BLaER1 (cell line): ENCODE results near the gene SLIT3.

Experiments used
- H3K27ac ChIP-seq: shearing (Covaris generic); formaldehyde crosslinking; 2 replicates; pipeline ENCODE4 v1.8.1; 2022
- H3K27me3 ChIP-seq: shearing (Covaris generic); formaldehyde crosslinking; 2 replicates; pipeline ENCODE4 v1.8.1; 2022
- H3K36me3 ChIP-seq: shearing (Covaris generic); formaldehyde crosslinking; 2 replicates; pipeline ENCODE4 v1.8.1; 2022
- H3K4me1 ChIP-seq: shearing (Covaris generic); formaldehyde crosslinking; 2 replicates; pipeline ENCODE4 v1.8.1; 2022
- H3K4me2 ChIP-seq: shearing (Covaris generic); formaldehyde crosslinking; 2 replicates; pipeline ENCODE4 v1.8.1; 2022
- H3K4me3 ChIP-seq: shearing (Covaris generic); formaldehyde crosslinking; 2 replicates; pipeline ENCODE4 v1.8.1; 2022
- H3K9ac ChIP-seq: shearing (Covaris generic); formaldehyde crosslinking; 2 replicates; pipeline ENCODE4 v1.8.1; 2022
- H3K9me3 ChIP-seq: shearing (Covaris generic); formaldehyde crosslinking; 2 replicates; pipeline ENCODE4 v1.8.1; 2022
- H4K20me1 ChIP-seq: shearing (Covaris generic); formaldehyde crosslinking; 2 replicates; pipeline ENCODE4 v1.8.1; 2022
- Cebpa-rat ChIP-seq: shearing (Covaris generic); IDR thresholded peaks from 2 replicates; pipeline ENCODE4 v1.8.1; 2022

Gene SLIT3

GRCh38 chr5:169272731-169273427 lies 28.1 kb downstream of the SLIT3 start:
- H3K27me3 ChIP-seq = no peaks in the 10 kb centered on the region
- TF ChIP-seq Cebpa-rat = no peak
- no peaks in the 10 kb centered on the region for H3K36me3 ChIP-seq

GRCh38 chr5:169272111-169272510 lies 28.8 kb downstream of the SLIT3 start:
- Histone ChIP-seq H3K27ac (no peak overlapping the region), H3K27me3 (no peaks in the 10 kb centered on the region), H3K9ac (no peak overlapping the region), H3K4me2 (no peak overlapping the region), H3K4me3 (no peak overlapping the region), H3K4me1 (peaks cover 11% of the 10 kb centered on the region), H4K20me1 (no peaks in the 10 kb centered on the region), H3K9me3 (no peaks in the 10 kb centered on the region), H3K36me3 (no peaks in the 10 kb centered on the region)
- 0 out of 2 replicates have a peak, but pooled peaks have one; percentile 30 for TF ChIP-seq Cebpa-rat

More at GRCh38 chr5:169272731-169273427, 28.1 kb downstream of the SLIT3 start:
- Histone ChIP-seq H3K4me1 (peaks cover 11% of the 10 kb centered on the region), H3K9me3 (no peaks in the 10 kb centered on the region), H3K9ac (no peak overlapping the region), H3K4me2 (peak overlapping the region; percentile 17; the same call in 1 of the 2 replicates), H3K27ac (no peak overlapping the region), H3K4me3 (no peak overlapping the region), H4K20me1 (no peaks in the 10 kb centered on the region)

GRCh38 chr5:169270827-169271226 lies 30.1 kb downstream of the SLIT3 start:
- H4K20me1 ChIP-seq = no peaks in the 10 kb centered on the region
- no peak overlapping the region for H3K4me3 ChIP-seq
- TF ChIP-seq Cebpa-rat = no peak

DNA sequence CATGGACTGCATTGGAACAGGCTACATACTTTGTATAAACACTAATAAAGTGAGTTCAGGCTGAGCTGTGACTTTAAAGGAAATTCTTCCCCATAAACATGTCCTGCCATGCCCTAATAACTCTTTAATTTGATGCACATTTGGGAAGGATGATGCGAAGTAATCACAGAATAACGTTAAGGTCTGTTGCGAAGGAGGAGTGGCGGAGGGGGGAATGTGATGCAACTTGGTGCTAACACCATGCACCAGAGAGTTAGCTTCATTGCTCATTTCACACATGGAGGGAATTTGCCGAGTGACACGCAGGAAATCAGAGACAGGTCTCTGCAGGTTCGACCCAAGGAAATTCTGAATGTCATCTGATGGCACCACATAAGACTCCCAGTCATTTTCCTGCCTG lies 32.9 kb downstream of the SLIT3 start:
- no peaks in the 10 kb centered on the region for H4K20me1 ChIP-seq
- no peak overlapping the region for H3K9ac ChIP-seq
- no peak overlapping the region for H3K27ac ChIP-seq
- no peaks in the 10 kb centered on the region for H3K36me3 ChIP-seq
- no peak overlapping the region for H3K4me2 ChIP-seq
- no peaks in the 10 kb centered on the region for H3K27me3 ChIP-seq
- no peak overlapping the region for H3K4me3 ChIP-seq
- peaks cover 18% of the 10 kb centered on the region for H3K4me1 ChIP-seq
- TF ChIP-seq Cebpa-rat = no peak
- H3K9me3 ChIP-seq = no peaks in the 10 kb centered on the region

More at GRCh38 chr5:169270827-169271226, 30.1 kb downstream of the SLIT3 start:
- Histone ChIP-seq H3K4me2 (peak overlapping the region; percentile 9), H3K4me1 (peaks cover 11% of the 10 kb centered on the region), H3K9ac (no peak overlapping the region), H3K9me3 (no peaks in the 10 kb centered on the region), H3K27me3 (no peaks in the 10 kb centered on the region), H3K27ac (no peak overlapping the region), H3K36me3 (no peaks in the 10 kb centered on the region)

DNA sequence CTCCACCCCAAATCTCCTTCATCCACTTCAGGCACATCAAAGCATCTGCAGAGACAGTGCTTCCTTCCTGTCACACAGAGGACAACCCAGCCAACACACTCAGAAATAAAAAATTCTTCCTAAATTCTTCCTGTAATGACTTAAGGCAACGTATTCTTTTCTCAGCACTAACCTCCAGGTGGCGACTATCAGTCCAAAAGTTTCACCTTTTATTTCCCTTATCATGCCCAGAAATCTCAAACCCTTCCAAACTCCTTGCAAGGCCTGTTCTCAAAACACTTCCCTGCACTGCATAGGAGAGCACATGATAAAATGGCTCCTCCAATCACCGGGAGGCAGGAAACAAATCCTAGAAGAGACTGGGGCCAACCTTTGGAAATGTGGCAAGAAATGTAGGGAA lies 35.1 kb downstream of the SLIT3 start:
- Histone ChIP-seq H3K27me3 (no peaks in the 10 kb centered on the region), H3K36me3 (no peaks in the 10 kb centered on the region), H3K4me1 (peaks cover 8% of the 10 kb centered on the region), H3K4me3 (no peak overlapping the region), H3K9me3 (no peaks in the 10 kb centered on the region), H4K20me1 (no peaks in the 10 kb centered on the region), H3K9ac (no peak overlapping the region), H3K4me2 (no peak overlapping the region), H3K27ac (no peak overlapping the region)
- no peak for TF ChIP-seq Cebpa-rat

GRCh38 chr5:169263591-169263990 lies 37.3 kb downstream of the SLIT3 start:
- H3K36me3 ChIP-seq = no peaks in the 10 kb centered on the region
- no peak for TF ChIP-seq Cebpa-rat
- no peaks in the 10 kb centered on the region for H4K20me1 ChIP-seq
- peak overlapping the region; percentile 16; the same call in 1 of the 2 replicates for H3K4me2 ChIP-seq
- no peak overlapping the region for H3K9ac ChIP-seq
- no peak overlapping the region for H3K4me3 ChIP-seq
- no peaks in the 10 kb centered on the region for H3K9me3 ChIP-seq
- H3K27ac ChIP-seq = no peak overlapping the region
- no peaks in the 10 kb centered on the region for H3K27me3 ChIP-seq
- H3K4me1 ChIP-seq = peaks cover 13% of the 10 kb centered on the region

- TF ChIP-seq Cebpa-rat = no peak
- Histone ChIP-seq H3K36me3 (no peaks in the 10 kb centered on the region), H3K27me3 (no peaks in the 10 kb centered on the region), H3K9me3 (no peaks in the 10 kb centered on the region), H3K4me3 (no peak overlapping the region), H3K4me1 (peaks cover 13% of the 10 kb centered on the region), H4K20me1 (no peaks in the 10 kb centered on the region), H3K27ac (no peak overlapping the region), H3K9ac (no peak overlapping the region), H3K4me2 (no peak overlapping the region)
Observed at GRCh38 chr5:169260896-169261569, 39.9 kb downstream of the SLIT3 start.

DNA sequence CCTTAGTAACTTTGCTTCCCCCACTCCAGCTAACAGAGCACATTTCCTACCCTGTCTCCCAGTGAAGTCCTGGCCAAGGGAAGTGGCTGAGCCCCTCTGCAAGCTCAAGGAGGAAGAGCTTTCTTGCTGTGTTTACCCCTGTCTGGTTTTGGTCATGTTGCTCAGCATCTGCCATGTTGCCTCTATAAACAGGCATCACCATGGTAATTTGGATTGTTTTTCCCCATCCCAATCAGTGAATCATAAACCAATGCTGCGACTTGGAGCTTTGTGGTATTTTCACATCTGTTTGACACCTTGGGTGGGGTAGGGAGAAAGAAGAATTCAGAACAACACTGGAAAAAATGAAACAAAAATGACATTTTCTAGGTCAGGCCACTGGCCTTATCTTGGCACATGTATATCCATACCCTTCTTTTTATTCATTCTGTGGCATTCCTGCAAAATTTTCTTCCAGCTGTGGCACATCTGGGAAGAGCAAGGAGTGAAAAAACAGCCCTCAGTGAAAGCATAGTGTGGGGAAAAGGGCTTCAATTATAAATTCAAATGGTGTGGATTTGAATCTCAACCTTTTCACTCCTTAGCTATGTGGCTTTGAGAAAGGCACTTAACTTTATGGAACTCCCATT lies 42.5 kb downstream of the SLIT3 start:
- H3K27ac ChIP-seq = no peak overlapping the region
- H3K36me3 ChIP-seq = no peaks in the 10 kb centered on the region
- H3K9me3 ChIP-seq = no peaks in the 10 kb centered on the region
- peaks cover 10% of the 10 kb centered on the region for H3K4me1 ChIP-seq
- H3K4me3 ChIP-seq = no peak overlapping the region
- no peaks in the 10 kb centered on the region for H3K27me3 ChIP-seq
- no peaks in the 10 kb centered on the region for H4K20me1 ChIP-seq
- no peak overlapping the region for H3K4me2 ChIP-seq
- no peak overlapping the region for H3K9ac ChIP-seq
- TF ChIP-seq Cebpa-rat = no peak

DNA sequence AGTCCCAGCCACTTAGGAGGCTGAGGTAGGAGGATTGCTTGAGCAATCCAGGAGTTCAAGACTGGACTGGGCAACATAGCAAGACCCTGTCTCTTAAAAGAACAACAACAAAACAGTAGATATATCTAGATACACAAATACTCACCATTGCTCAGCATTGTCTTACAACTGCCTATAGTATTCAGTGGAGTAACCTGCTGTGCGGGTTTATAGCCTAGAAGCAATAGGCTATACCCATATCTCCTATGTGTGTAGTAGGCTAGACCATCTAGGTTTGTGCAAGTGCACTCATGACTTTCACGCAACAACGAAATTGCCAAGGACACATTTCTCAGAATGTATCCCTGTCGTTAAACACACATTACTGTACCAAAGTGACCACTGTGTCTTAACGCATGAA lies 44.7 kb downstream of the SLIT3 start:
- Histone ChIP-seq H3K4me1 (peaks cover 7% of the 10 kb centered on the region), H3K9ac (no peak overlapping the region), H4K20me1 (no peaks in the 10 kb centered on the region), H3K4me3 (no peak overlapping the region), H3K27me3 (no peaks in the 10 kb centered on the region), H3K4me2 (no peak overlapping the region), H3K36me3 (no peaks in the 10 kb centered on the region), H3K9me3 (no peaks in the 10 kb centered on the region), H3K27ac (no peak overlapping the region)
- no peak for TF ChIP-seq Cebpa-rat

DNA sequence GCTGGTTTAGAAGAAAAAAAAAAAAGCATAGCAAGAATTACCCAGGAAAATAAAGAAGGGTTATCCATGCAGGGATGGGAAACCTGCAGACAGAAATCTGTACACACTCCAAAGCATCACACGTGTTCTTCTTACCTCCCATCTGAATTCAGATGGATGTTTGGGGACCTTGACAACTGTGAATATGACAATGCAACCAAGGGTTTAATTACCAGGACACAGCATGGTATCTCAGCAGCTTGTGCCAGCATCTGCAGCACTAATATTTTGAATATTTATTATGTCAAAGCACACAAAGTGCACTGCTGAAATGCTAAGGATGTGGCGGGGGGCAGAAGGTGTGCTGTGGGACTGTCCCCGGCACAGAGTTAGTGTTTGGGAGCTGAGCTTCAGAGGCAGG lies 47.9 kb downstream of the SLIT3 start:
- Histone ChIP-seq H3K27ac (no peak overlapping the region), H3K4me3 (no peak overlapping the region), H3K36me3 (no peaks in the 10 kb centered on the region), H4K20me1 (no peaks in the 10 kb centered on the region), H3K9ac (no peak overlapping the region), H3K4me1 (peaks cover 4% of the 10 kb centered on the region), H3K9me3 (no peaks in the 10 kb centered on the region), H3K4me2 (no peak overlapping the region), H3K27me3 (no peaks in the 10 kb centered on the region)
- TF ChIP-seq Cebpa-rat = no peak
